Activated naive CD4-positive, alpha-beta T cell treated with anti-CD3 and anti-CD28 coated beads for 36 hours (primary cell): ENCODE measurements around the gene C11orf21. TPM values are rescaled to one million over a fixed set of nuclear protein-coding genes. Genes with fewer than 3 reads are reported as not detected.

Experiments
- CTCF ChIA-PET: fragments of 350-600 bp; sonication (Branson Sonifier 250); formaldehyde crosslinking; loops from one replicate; lab custom pipeline; 2021; ENCODE audit warnings: antibody characterized with exemption; lab: Charles Lee
- DNase-seq: peaks from one replicate; pipeline ENCODE4 v3.0.0-alpha.2; 2020
- H3K27ac Mint-ChIP-seq: one replicate; pipeline ENCODE4 v1.8.0; 2021; ENCODE audit warnings: mild to moderate bottlenecking, mixed read lengths
- H3K27me3 Mint-ChIP-seq: one replicate; pipeline ENCODE4 v1.8.0; 2021; ENCODE audit warnings: low read depth, mixed read lengths
- H3K36me3 Mint-ChIP-seq: one replicate; pipeline ENCODE4 v1.8.0; 2021; ENCODE audit warnings: low read depth, mixed read lengths
- H3K4me1 Mint-ChIP-seq: one replicate; pipeline ENCODE4 v1.8.0; 2021; ENCODE audit warnings: low read depth, mixed read lengths
- H3K4me3 Mint-ChIP-seq: one replicate; pipeline ENCODE4 v1.8.0; 2021; ENCODE audit warnings: mild to moderate bottlenecking, moderate library complexity, mixed read lengths
- H3K9me3 Mint-ChIP-seq: one replicate; pipeline ENCODE4 v1.8.0; 2021; ENCODE audit warnings: mixed read lengths
- intact Hi-C: fragments of 100-400 bp; cut with micrococcal nuclease; formaldehyde crosslinking; loops from one replicate; pipeline ENCODE4 v1.15.1; 2023
- total RNA-seq, 2 experiments: library from RNA; stranded (reverse); gene quantifications; one replicate each; pipeline ENCODE4 v1.2.3, GENCODE V29; 2021

The C11orf21 gene
- total RNA-seq, 2 experiments from 2014 or later: 6.1 to 6.6 TPM

- intact Hi-C loops: no loop called here
- Mint-ChIP-seq H3K27me3 (peaks cover 2% of the 10 kb centered on the region), H3K4me3 (no peak overlapping the region), H3K27ac (no peak overlapping the region), H3K36me3 (no peaks in the 10 kb centered on the region), H3K4me1 (no peaks in the 10 kb centered on the region), H3K9me3 (peaks cover 2% of the 10 kb centered on the region)
- CTCF ChIA-PET: no interaction called here
- no peak for DNase-seq
These were observed 17.0 kb upstream of the C11orf21 start for GRCh38 chr11:2318707-2319106.

- Mint-ChIP-seq H3K27ac (no peak overlapping the region), H3K27me3 (no peaks in the 10 kb centered on the region), H3K4me3 (no peak overlapping the region), H3K4me1 (no peaks in the 10 kb centered on the region), H3K9me3 (no peaks in the 10 kb centered on the region), H3K36me3 (no peaks in the 10 kb centered on the region)
- intact Hi-C loops: no loop called here
- CTCF ChIA-PET: no interaction called here
- DNase-seq: no peak
These were observed 16.4 kb upstream of the C11orf21 start for GRCh38 chr11:2318123-2318522.

- intact Hi-C loops: no loop called here
- H3K27ac Mint-ChIP-seq: no peak overlapping the region
These were observed 15.8 kb upstream of the C11orf21 start for GRCh38 chr11:2317354-2318050.

GRCh38 chr11:2316963-2317244, 15.2 kb upstream of the C11orf21 start:
- no peaks in the 10 kb centered on the region for H3K9me3 Mint-ChIP-seq
- H3K4me3 Mint-ChIP-seq: no peak overlapping the region
- no peaks in the 10 kb centered on the region for H3K36me3 Mint-ChIP-seq
- no peaks in the 10 kb centered on the region for H3K27me3 Mint-ChIP-seq
- H3K27ac Mint-ChIP-seq: no peak overlapping the region
- intact Hi-C loops: no loop called here
- DNase-seq: no peak
- H3K4me1 Mint-ChIP-seq: no peaks in the 10 kb centered on the region
- CTCF ChIA-PET: interaction anchor here (1.3 to 1.5 kb wide), 2 partner anchors 10 to 12 kb away, joined by 3 to 5 read pairs; no protein-coding TSS in a partner anchor

More at GRCh38 chr11:2317354-2318050, 15.8 kb upstream of the C11orf21 start:
- Mint-ChIP-seq H3K36me3 (no peaks in the 10 kb centered on the region), H3K9me3 (no peaks in the 10 kb centered on the region), H3K27me3 (no peaks in the 10 kb centered on the region), H3K4me1 (no peaks in the 10 kb centered on the region), H3K4me3 (no peak overlapping the region)
- no peak for DNase-seq
- CTCF ChIA-PET: no interaction called here

- intact Hi-C loops: no loop called here
- no peak for DNase-seq
- no peak overlapping the region for H3K4me3 Mint-ChIP-seq
- CTCF ChIA-PET: interaction anchor here (1.3 to 1.5 kb wide), 2 partner anchors 10 to 11 kb away, joined by 3 to 5 read pairs; no protein-coding TSS in a partner anchor
- H3K27ac Mint-ChIP-seq: no peak overlapping the region
- H3K27me3 Mint-ChIP-seq: no peaks in the 10 kb centered on the region
- no peaks in the 10 kb centered on the region for H3K9me3 Mint-ChIP-seq
- H3K36me3 Mint-ChIP-seq: no peaks in the 10 kb centered on the region
- H3K4me1 Mint-ChIP-seq: no peaks in the 10 kb centered on the region
These were observed 14.6 kb upstream of the C11orf21 start for GRCh38 chr11:2316169-2316962.

GRCh38 chr11:2315395-2316168, 13.9 kb upstream of the C11orf21 start:
- H3K27ac Mint-ChIP-seq: no peak overlapping the region
- DNase-seq: no peak
- H3K27me3 Mint-ChIP-seq: no peaks in the 10 kb centered on the region
- H3K9me3 Mint-ChIP-seq: no peaks in the 10 kb centered on the region
- H3K36me3 Mint-ChIP-seq: no peaks in the 10 kb centered on the region
- CTCF ChIA-PET: interaction anchor here (1.3 to 1.5 kb wide), 2 partner anchors 9 to 11 kb away, joined by 3 to 5 read pairs; no protein-coding TSS in a partner anchor
- intact Hi-C loops: no loop called here
- no peaks in the 10 kb centered on the region for H3K4me1 Mint-ChIP-seq
- no peak overlapping the region for H3K4me3 Mint-ChIP-seq

GRCh38 chr11:2314525-2315394, 13.0 kb upstream of the C11orf21 start:
- intact Hi-C loops: no loop called here
- no peak overlapping the region for H3K4me3 Mint-ChIP-seq
- no peaks in the 10 kb centered on the region for H3K27me3 Mint-ChIP-seq
- H3K36me3 Mint-ChIP-seq: no peaks in the 10 kb centered on the region
- CTCF ChIA-PET: interaction anchor here (0.9 kb wide), 1 partner anchor 9 kb away, joined by 5 read pairs; no protein-coding TSS in a partner anchor
- DNase-seq: no peak
- no peaks in the 10 kb centered on the region for H3K4me1 Mint-ChIP-seq
- H3K27ac Mint-ChIP-seq: no peak overlapping the region
- H3K9me3 Mint-ChIP-seq: no peaks in the 10 kb centered on the region

- Mint-ChIP-seq H3K27me3 (no peaks in the 10 kb centered on the region), H3K9me3 (no peaks in the 10 kb centered on the region), H3K4me3 (no peak overlapping the region), H3K36me3 (no peaks in the 10 kb centered on the region), H3K27ac (no peak overlapping the region), H3K4me1 (no peaks in the 10 kb centered on the region)
- intact Hi-C loops: no loop called here
- CTCF ChIA-PET: interaction anchor here (0.8 to 1.6 kb wide), 3 partner anchors 9 to 106 kb away, joined by 3 to 6 read pairs (median 5); no protein-coding TSS in a partner anchor
- DNase-seq: no peak
These were observed 12.4 kb upstream of the C11orf21 start for GRCh38 chr11:2314136-2314524.

- Mint-ChIP-seq H3K27ac (no peak overlapping the region), H3K36me3 (no peaks in the 10 kb centered on the region), H3K4me1 (no peaks in the 10 kb centered on the region), H3K27me3 (no peaks in the 10 kb centered on the region), H3K4me3 (no peak overlapping the region), H3K9me3 (no peaks in the 10 kb centered on the region)
- intact Hi-C loops: no loop called here
- no peak for DNase-seq
- CTCF ChIA-PET: interaction anchor here (0.8 to 1.6 kb wide), 2 partner anchors 9 to 107 kb away, joined by 3 to 6 read pairs; no protein-coding TSS in a partner anchor
These were observed 11.6 kb upstream of the C11orf21 start for GRCh38 chr11:2313051-2313951.

- intact Hi-C loops: no loop called here
- H3K27ac Mint-ChIP-seq: no peak overlapping the region
- CTCF ChIA-PET: interaction anchor here (1.6 kb wide), 1 partner anchor 8 kb away, joined by 6 read pairs; no protein-coding TSS in a partner anchor
- no peak for DNase-seq
- no peaks in the 10 kb centered on the region for H3K27me3 Mint-ChIP-seq
- no peaks in the 10 kb centered on the region for H3K36me3 Mint-ChIP-seq
- H3K4me1 Mint-ChIP-seq: peaks cover 3% of the 10 kb centered on the region
- H3K9me3 Mint-ChIP-seq: no peaks in the 10 kb centered on the region
- no peak overlapping the region for H3K4me3 Mint-ChIP-seq
These were observed 10.7 kb upstream of the C11orf21 start for GRCh38 chr11:2312232-2313042.
